ENCODE data around the gene TTN. TPM values are rescaled to one million over a fixed set of nuclear protein-coding genes. Genes with fewer than 3 reads are reported as not detected.

Gene TTN
- total and polyA plus RNA-seq, 2 of the 8 experiments (the other 6 are each of a cell fraction or from before 2014, with no cell fraction given), result 0.30 to 9.7 TPM

- peaks cover 0 to 7% of the 10 kb centered on the region in 2 experiments for H4K20me1 ChIP-seq (replicated peaks in 1 of 2; ENCODE audit: control insufficient read depth in 1 of 2, insufficient read depth in 2 of 2, low read length in 2 of 2)
- CTCF ChIA-PET (ENCODE audit: partially characterized antibody), result interaction anchor here (0.9 to 1.2 kb wide), 2 partner anchors 8 to 14 kb away, joined by 3 read pairs; no protein-coding TSS in a partner anchor
- H4K91ac ChIP-seq (replicated peaks; ENCODE audit: insufficient read length, low read length), result no peak overlapping the region
- FAIRE-seq, result no peak
- H3K27me3 ChIP-seq (replicated peaks in 1 of 4; ENCODE audit: control insufficient read depth in 3 of 4, extremely low read depth in 1 of 4, insufficient read depth in 3 of 4, low read length in 3 of 4), result no peaks in the 10 kb centered on the region
- H2BK15ac ChIP-seq (ENCODE audit: low read length), result no peak overlapping the region
- no peak for TF ChIP-seq TEAD4 (IDR thresholded peaks at IDR 0.05; ENCODE audit: low read depth, low read length)
- TF ChIP-seq SIRT6 (IDR thresholded peaks at IDR 0.05; ENCODE audit: low read length), result no peak
- TF ChIP-seq TAF1 (IDR thresholded peaks at IDR 0.05; ENCODE audit: low read depth, low read length), result no peak
- no peak for TF ChIP-seq CHD2 (IDR thresholded peaks at IDR 0.05; ENCODE audit: low read length)
- no peak for TF ChIP-seq SUZ12 (IDR thresholded peaks at IDR 0.05; ENCODE audit: low read length)
- TF ChIP-seq ASH2L (IDR thresholded peaks at IDR 0.05; ENCODE audit: low read length), result no peak
- no peak for TF ChIP-seq GABPA (IDR thresholded peaks at IDR 0.05; ENCODE audit: borderline replicate concordance, insufficient read depth, low read length)
- no peak for TF ChIP-seq KDM4A (IDR thresholded peaks at IDR 0.05; ENCODE audit: low read depth, low read length, severe bottlenecking)
- H3K4me1 ChIP-seq (replicated peaks in 1 of 4; ENCODE audit: control insufficient read depth in 3 of 4, insufficient read depth in 4 of 4, low read length in 3 of 4), result peaks cover 0 to 3% (median 0%) of the 10 kb centered on the region in 4 experiments; a peak in 1 of 7 replicates
- H4K5ac ChIP-seq (ENCODE audit: insufficient read length, low read depth, low read length), result no peak overlapping the region
- WGBS, 2 experiments (ENCODE audit: extremely low coverage in 1 of 2, insufficient coverage in 1 of 2, insufficient read length in 1 of 2, insufficient replicate concordance in 2 of 2, low coverage in 1 of 2, low lambda C conversion rate in 2 of 2, missing lambda C conversion rate in 1 of 2), result 92% methylated on average over 12 of the region's 12 CpGs; no CpG with 5 or more reads in 1 of the 2 experiments
- H4K8ac ChIP-seq (ENCODE audit: extremely low read depth, insufficient read depth, low read length), result no peak overlapping the region
- H3K79me2 ChIP-seq (ENCODE audit: control insufficient read depth in 1 of 2, insufficient read depth in 2 of 2, low read length in 2 of 2), result peaks cover 4 to 71% of the 10 kb centered on the region in 2 experiments; a peak in 3 of 4 replicates
- no peak overlapping the region for H2BK5ac ChIP-seq (ENCODE audit: low read depth, low read length)
- H2BK120ac ChIP-seq (replicated peaks; ENCODE audit: low read depth, low read length), result no peak overlapping the region
- no peak overlapping the region for H2BK12ac ChIP-seq (ENCODE audit: low read depth, low read length)
- no peak overlapping the region for H2AK5ac ChIP-seq (ENCODE audit: low read depth, low read length)
- no peaks in the 10 kb centered on the region for H3K9me3 ChIP-seq (ENCODE audit: insufficient read depth in 2 of 2, low read depth in 1 of 2, low read length in 1 of 2)
- H3K56ac ChIP-seq (replicated peaks; ENCODE audit: insufficient read length, low read depth, low read length), result no peak overlapping the region
- H2AFZ ChIP-seq (ENCODE audit: low read length), result no peak overlapping the region
- peaks cover 17% of the 10 kb centered on the region for H3K79me1 ChIP-seq (ENCODE audit: low read depth, low read length)
- H3K9ac ChIP-seq (replicated peaks in 1 of 4; ENCODE audit: extremely low read depth in 1 of 4, low read depth in 3 of 4, low read length in 3 of 4), result no peak overlapping the region
- H3K18ac ChIP-seq (ENCODE audit: extremely low read depth, low read length), result no peak overlapping the region
- no peak overlapping the region for H3K27ac ChIP-seq (ENCODE audit: low read depth, low read length)
- no peak overlapping the region for H3K4ac ChIP-seq (replicated peaks; ENCODE audit: insufficient read length, low read depth, low read length)
- H3K4me2 ChIP-seq (ENCODE audit: insufficient read depth in 1 of 2, low read depth in 2 of 2, low read length in 2 of 2), result no peak overlapping the region
- no peak overlapping the region for H3K4me3 ChIP-seq (ENCODE audit: extremely low read depth in 1 of 4, insufficient read depth in 2 of 4, low read depth in 3 of 4, low read length in 4 of 4)
- H3K14ac ChIP-seq (ENCODE audit: insufficient read length), result no peak overlapping the region
- POLR2A ChIA-PET (ENCODE audit: partially characterized antibody), result no interaction called here
- DNase-seq (ENCODE audit: low read depth in 1 of 2, low spot score in 2 of 2), result no peak
- H3K23ac ChIP-seq (ENCODE audit: insufficient read length), result no peak overlapping the region
- no peaks in the 10 kb centered on the region for H3K23me2 ChIP-seq (ENCODE audit: low read depth, low read length)
- peaks cover 0 to 32% (median 16%) of the 10 kb centered on the region in 4 experiments; a peak in 6 of 8 replicates for H3K36me3 ChIP-seq (ENCODE audit: control insufficient read depth in 2 of 4, insufficient read depth in 4 of 4, low read length in 3 of 4)
- no peak overlapping the region for H2BK20ac ChIP-seq (ENCODE audit: low read length)
Observed at GRCh38 chr2:178531168-178531567, 276.1 kb downstream of the TTN start.

Measured in H1 (cell line).